ENCODE data around the gene DLG1.

Gene DLG1

GRCh38 chr3:196997311-196997710 is 301.1 kb downstream of the DLG1 start:
- DNase-seq (ENCODE audit: low read depth): no peak

GRCh38 chr3:196996454-196997265 is 301.8 kb downstream of the DLG1 start:
- no peak for DNase-seq (ENCODE audit: low read depth)

- DNase-seq (ENCODE audit: low read depth): no peak
Observed at GRCh38 chr3:196995646-196996355, 302.6 kb downstream of the DLG1 start.

GRCh38 chr3:196995027-196995426 is 303.4 kb downstream of the DLG1 start:
- no peak for DNase-seq (ENCODE audit: low read depth)

DNA sequence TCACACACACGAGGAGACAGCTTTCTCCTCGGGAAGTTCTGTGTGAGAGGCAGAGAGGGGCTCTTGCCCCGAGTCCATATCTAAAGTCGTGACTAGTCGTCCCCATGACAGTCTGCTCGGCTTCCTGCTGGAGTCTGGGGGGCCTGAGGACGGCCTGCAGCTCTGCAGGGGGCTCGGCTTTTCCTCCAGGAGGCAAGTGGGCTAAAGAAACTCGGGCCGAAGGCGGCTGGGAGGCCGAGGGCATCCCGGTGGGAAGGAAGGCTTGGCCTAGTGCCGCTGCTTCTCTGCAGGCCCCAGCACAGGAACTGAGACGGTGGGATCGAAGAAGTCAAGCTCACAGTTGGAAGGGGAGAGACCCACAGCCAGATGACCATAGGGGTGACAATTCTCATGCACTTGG is 304.4 kb downstream of the DLG1 start:
- no peak for DNase-seq (ENCODE audit: low read depth)

All from T-helper 22 cell (primary cell).